Mesothelial cell of epicardium (in vitro differentiated cells): ENCODE measurements around the gene MRPS18A. TPM values are rescaled to one million over a fixed set of nuclear protein-coding genes. Genes with fewer than 3 reads are reported as not detected.

Experiments used
- DNase-seq, 2 experiments: peaks; one replicate each; pipeline ENCODE4 v3.0.0; 2021; ENCODE audit warnings: low spot score in 2 of 2; ENCODE audit not compliant: unreplicated experiment in 2 of 2
- H3K27ac Mint-ChIP-seq: 2 replicates; pipeline ENCODE4 v1.8.0; 2021; ENCODE audit warnings: mixed read lengths
- H3K27me3 Mint-ChIP-seq: 2 replicates; pipeline ENCODE4 v1.8.0; 2021; ENCODE audit warnings: low read depth, mixed read lengths
- H3K36me3 Mint-ChIP-seq: 2 replicates; pipeline ENCODE4 v1.8.0; 2021; ENCODE audit warnings: mixed read lengths
- H3K4me1 Mint-ChIP-seq: 2 replicates; pipeline ENCODE4 v1.8.0; 2021; ENCODE audit warnings: mixed read lengths
- H3K4me3 Mint-ChIP-seq: 2 replicates; pipeline ENCODE4 v1.8.0; 2021; ENCODE audit warnings: mild to moderate bottlenecking, moderate library complexity, mixed read lengths
- H3K9me3 Mint-ChIP-seq: 2 replicates; pipeline ENCODE4 v1.8.0; 2021; ENCODE audit warnings: mixed read lengths
- total RNA-seq: library from RNA; stranded (reverse); gene quantifications from 3 replicates; pipeline ENCODE4 v1.2.1, GENCODE V29; 2021
- TF ChIP-seq, protein P1 (sequence below): fragments of 200-600 bp; sonication (generic); IDR thresholded peaks from one replicate; pipeline ENCODE4 v1.5.0; 2021; ENCODE audit warnings: antibody characterized with exemption; ENCODE audit not compliant: unreplicated experiment

The MRPS18A gene
- total RNA-seq, 1 donor from 2014 or later = 41.4 TPM

DNA sequence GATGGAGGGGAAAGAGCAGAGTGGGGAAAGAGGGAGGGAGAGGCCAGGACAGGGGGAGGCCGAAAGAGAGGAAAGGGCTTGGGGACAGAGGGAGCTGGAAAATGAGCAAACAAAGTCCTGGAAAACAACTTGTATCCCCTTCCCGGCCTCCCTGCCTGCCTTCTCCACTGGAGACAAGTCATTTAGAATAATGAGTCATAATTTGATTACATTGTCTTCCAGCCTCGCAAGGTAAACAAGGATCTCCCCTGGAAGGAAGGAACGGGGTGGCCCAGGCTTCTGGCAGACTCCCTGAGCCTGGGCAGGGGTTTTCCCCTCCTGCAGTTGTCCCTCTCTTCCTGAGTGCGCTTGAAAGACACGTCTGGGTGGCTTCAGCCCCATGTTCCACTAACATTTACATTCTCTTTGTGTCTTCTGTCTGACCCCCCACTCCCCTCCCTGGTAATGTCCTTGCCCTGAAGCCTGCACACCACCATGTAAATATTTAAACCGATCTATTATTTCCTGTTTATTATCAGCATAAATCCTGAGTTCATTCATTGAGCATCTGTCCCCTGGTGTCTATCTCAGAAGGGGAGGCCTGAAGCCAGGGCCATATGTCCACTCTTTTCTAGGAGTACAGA is 12.1 kb upstream of the MRPS18A start:
- DNase-seq = no peak
- no peaks in the 10 kb centered on the region for H3K9me3 Mint-ChIP-seq
- peak overlapping the region; percentile 85 for H3K27ac Mint-ChIP-seq
- no peak overlapping the region for H3K4me3 Mint-ChIP-seq
- peaks cover 45% of the 10 kb centered on the region for H3K4me1 Mint-ChIP-seq
- no peaks in the 10 kb centered on the region for H3K36me3 Mint-ChIP-seq
- no peaks in the 10 kb centered on the region for H3K27me3 Mint-ChIP-seq
- TF ChIP-seq, protein P1, sequence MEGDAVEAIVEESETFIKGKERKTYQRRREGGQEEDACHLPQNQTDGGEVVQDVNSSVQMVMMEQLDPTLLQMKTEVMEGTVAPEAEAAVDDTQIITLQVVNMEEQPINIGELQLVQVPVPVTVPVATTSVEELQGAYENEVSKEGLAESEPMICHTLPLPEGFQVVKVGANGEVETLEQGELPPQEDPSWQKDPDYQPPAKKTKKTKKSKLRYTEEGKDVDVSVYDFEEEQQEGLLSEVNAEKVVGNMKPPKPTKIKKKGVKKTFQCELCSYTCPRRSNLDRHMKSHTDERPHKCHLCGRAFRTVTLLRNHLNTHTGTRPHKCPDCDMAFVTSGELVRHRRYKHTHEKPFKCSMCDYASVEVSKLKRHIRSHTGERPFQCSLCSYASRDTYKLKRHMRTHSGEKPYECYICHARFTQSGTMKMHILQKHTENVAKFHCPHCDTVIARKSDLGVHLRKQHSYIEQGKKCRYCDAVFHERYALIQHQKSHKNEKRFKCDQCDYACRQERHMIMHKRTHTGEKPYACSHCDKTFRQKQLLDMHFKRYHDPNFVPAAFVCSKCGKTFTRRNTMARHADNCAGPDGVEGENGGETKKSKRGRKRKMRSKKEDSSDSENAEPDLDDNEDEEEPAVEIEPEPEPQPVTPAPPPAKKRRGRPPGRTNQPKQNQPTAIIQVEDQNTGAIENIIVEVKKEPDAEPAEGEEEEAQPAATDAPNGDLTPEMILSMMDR = no peak

GRCh38 chr6:43698584-43699349 is 11.2 kb upstream of the MRPS18A start:
- TF ChIP-seq, protein P1 = no peak
- DNase-seq = no peak
- Mint-ChIP-seq H3K27me3 (no peaks in the 10 kb centered on the region), H3K4me3 (no peak overlapping the region), H3K9me3 (no peaks in the 10 kb centered on the region), H3K36me3 (no peaks in the 10 kb centered on the region), H3K4me1 (peaks cover 43% of the 10 kb centered on the region), H3K27ac (peak overlapping the region; percentile 80)

- Mint-ChIP-seq H3K9me3 (no peaks in the 10 kb centered on the region), H3K4me3 (no peak overlapping the region), H3K27me3 (no peaks in the 10 kb centered on the region), H3K27ac (no peak overlapping the region), H3K36me3 (no peaks in the 10 kb centered on the region), H3K4me1 (peaks cover 29% of the 10 kb centered on the region)
- TF ChIP-seq, protein P1 = no peak
- no peak for DNase-seq
These were observed 9.8 kb upstream of the MRPS18A start for GRCh38 chr6:43697421-43697820.

- DNase-seq = no peak
- H3K9me3 Mint-ChIP-seq = no peaks in the 10 kb centered on the region
- no peaks in the 10 kb centered on the region for H3K36me3 Mint-ChIP-seq
- H3K4me3 Mint-ChIP-seq = no peak overlapping the region
- no peak overlapping the region for H3K27ac Mint-ChIP-seq
- H3K27me3 Mint-ChIP-seq = no peaks in the 10 kb centered on the region
- TF ChIP-seq, protein P1 = no peak
- peaks cover 21% of the 10 kb centered on the region for H3K4me1 Mint-ChIP-seq
These were observed 8.3 kb upstream of the MRPS18A start for GRCh38 chr6:43695967-43696291.

DNA sequence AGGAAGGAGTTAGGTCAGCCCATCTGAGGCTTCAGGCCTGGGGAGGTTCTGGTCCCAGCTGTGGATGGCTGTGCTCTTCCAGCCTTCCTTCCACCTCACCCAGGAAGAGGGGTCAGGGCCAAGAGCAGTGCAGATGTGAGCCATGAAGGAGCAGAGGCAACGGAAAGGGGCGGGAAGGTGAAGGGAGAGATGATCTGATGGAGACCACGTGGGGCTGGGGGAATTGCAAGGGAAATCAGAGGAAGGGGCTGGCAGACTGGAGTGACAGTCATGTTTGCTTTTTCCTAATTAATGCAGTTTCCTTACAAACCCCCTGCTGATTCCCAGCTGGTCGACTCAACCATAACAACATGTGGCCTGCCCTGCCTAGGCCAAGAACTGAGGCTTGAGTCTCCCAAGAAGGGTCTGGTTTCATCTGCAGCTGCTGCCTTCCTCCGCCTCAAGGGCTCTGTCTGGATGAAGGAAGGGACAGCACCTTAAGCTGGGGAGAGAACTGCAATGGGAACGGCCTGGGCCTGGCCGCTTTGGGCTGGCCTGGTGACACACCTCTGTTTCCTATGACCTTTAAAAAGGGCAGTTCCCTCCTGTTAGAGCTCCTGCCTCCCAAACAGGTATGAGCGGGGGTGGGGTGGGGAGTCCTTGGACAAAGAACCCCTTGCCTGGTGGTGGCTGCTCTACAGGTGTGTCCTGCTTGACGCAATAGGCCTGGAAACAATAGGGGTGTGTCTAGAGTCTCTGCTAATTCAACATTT is 7.8 kb upstream of the MRPS18A start:
- Mint-ChIP-seq H3K4me1 (peaks cover 21% of the 10 kb centered on the region), H3K27me3 (no peaks in the 10 kb centered on the region), H3K4me3 (no peak overlapping the region), H3K9me3 (no peaks in the 10 kb centered on the region), H3K27ac (peak overlapping the region; percentile 39), H3K36me3 (no peaks in the 10 kb centered on the region)
- TF ChIP-seq, protein P1 = no peak
- DNase-seq = no peak
